HL-60 (cell line): Measurements from ENCODE around the gene PIGN.

Source experiments
- GABPA ChIP-seq: IDR thresholded peaks from 2 replicates; pipeline ENCODE4 v1.6.1; 2012; ENCODE audit warnings: low read depth
- POLR2AphosphoS5 ChIP-seq: IDR thresholded peaks from 2 replicates; pipeline ENCODE4 v1.6.1; 2012; ENCODE audit warnings: low read depth
- SPI1 ChIP-seq: IDR thresholded peaks from 2 replicates; pipeline ENCODE4 v1.6.1; 2012; ENCODE audit warnings: low read depth, mild to moderate bottlenecking, borderline replicate concordance
- TF ChIP-seq, protein P1 (sequence below): IDR thresholded peaks from 2 replicates; pipeline ENCODE4 v1.6.1; 2012; ENCODE audit warnings: low read depth; ENCODE audit not compliant: insufficient replicate concordance
- TF ChIP-seq, protein P2 (sequence below): IDR thresholded peaks from one replicate; pipeline ENCODE4 v1.5.1; 2011; ENCODE audit warnings: low read length, control low read depth, inconsistent platforms; ENCODE audit not compliant: insufficient read depth

DNA sequence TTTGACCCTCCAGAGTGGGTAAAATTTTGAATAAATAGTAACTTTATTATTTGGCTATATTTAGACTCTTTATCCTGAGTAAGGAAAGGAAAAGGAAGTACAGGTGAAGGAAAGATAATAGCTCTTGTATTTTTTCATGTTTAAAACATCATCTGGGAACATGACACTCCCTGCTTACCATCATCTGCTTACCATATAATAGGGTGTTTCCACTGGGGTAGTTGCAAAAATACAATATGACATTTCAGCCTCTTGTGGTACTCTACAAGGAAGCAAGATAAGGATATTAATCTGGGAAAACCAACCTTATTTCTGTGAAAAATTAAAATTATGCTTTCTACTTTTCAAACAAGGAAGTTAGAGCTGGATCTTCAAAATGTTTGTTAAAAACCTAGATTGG, 10.1 kb upstream of the PIGN start:
- TF ChIP-seq, protein P1, sequence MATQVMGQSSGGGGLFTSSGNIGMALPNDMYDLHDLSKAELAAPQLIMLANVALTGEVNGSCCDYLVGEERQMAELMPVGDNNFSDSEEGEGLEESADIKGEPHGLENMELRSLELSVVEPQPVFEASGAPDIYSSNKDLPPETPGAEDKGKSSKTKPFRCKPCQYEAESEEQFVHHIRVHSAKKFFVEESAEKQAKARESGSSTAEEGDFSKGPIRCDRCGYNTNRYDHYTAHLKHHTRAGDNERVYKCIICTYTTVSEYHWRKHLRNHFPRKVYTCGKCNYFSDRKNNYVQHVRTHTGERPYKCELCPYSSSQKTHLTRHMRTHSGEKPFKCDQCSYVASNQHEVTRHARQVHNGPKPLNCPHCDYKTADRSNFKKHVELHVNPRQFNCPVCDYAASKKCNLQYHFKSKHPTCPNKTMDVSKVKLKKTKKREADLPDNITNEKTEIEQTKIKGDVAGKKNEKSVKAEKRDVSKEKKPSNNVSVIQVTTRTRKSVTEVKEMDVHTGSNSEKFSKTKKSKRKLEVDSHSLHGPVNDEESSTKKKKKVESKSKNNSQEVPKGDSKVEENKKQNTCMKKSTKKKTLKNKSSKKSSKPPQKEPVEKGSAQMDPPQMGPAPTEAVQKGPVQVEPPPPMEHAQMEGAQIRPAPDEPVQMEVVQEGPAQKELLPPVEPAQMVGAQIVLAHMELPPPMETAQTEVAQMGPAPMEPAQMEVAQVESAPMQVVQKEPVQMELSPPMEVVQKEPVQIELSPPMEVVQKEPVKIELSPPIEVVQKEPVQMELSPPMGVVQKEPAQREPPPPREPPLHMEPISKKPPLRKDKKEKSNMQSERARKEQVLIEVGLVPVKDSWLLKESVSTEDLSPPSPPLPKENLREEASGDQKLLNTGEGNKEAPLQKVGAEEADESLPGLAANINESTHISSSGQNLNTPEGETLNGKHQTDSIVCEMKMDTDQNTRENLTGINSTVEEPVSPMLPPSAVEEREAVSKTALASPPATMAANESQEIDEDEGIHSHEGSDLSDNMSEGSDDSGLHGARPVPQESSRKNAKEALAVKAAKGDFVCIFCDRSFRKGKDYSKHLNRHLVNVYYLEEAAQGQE = no peak
- TF ChIP-seq, protein P2, sequence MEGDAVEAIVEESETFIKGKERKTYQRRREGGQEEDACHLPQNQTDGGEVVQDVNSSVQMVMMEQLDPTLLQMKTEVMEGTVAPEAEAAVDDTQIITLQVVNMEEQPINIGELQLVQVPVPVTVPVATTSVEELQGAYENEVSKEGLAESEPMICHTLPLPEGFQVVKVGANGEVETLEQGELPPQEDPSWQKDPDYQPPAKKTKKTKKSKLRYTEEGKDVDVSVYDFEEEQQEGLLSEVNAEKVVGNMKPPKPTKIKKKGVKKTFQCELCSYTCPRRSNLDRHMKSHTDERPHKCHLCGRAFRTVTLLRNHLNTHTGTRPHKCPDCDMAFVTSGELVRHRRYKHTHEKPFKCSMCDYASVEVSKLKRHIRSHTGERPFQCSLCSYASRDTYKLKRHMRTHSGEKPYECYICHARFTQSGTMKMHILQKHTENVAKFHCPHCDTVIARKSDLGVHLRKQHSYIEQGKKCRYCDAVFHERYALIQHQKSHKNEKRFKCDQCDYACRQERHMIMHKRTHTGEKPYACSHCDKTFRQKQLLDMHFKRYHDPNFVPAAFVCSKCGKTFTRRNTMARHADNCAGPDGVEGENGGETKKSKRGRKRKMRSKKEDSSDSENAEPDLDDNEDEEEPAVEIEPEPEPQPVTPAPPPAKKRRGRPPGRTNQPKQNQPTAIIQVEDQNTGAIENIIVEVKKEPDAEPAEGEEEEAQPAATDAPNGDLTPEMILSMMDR = no peak
- TF ChIP-seq GABPA (no peak), POLR2AphosphoS5 (no peak), SPI1 (no peak)
